ENCODE results near the gene PPL.

Gene PPL

DNA sequence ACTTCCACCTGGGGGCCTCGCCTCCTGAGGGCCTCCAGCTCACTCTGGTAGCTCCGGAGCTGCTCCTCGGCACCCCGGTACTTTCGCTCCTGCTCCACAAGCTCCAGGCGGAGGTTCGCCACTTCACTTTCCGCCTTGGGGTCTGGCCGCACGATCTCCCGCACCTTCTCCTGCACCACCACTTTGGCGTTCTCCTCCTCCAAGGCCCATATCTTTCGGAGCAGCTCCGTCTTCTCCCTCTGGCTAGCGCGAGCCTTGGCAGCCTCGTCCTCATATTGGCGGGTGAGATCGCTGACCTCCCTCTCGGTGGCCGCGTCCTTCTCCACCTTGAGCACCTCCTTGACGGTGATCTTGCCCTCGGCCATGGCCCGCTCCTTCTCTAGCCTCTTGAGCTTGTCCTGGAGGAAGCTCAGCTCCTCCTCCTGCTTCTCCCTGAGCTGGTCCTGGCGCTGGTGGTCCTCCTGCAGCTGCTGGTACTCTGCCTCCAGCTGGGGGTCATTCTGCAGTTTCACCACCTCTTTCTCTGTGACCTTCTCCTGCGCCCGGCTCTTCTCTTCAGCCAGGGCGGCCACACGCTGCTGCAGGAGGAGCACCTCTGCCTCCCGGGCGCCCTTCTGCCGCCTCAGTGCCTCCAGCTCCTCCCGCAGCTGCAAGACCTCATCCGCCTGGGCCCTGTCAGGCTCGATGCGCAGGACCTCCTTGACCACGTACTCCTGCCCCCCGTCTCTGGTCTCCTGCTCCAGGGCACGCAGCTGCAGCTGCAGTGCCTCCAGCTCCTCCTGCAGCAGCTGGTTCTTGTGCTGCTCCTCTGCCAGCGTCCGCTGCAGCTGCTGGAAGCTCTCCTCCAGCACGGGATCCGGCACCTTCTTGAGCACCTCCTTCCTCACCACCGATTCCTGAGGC, 51.7 kb downstream of the PPL start:
- no peak for DNase-seq

GRCh38 chr16:4884209-4884608, 52.7 kb downstream of the PPL start:
- DNase-seq = no peak

GRCh38 chr16:4883501-4883900, 53.4 kb downstream of the PPL start:
- no peak for DNase-seq

DNA sequence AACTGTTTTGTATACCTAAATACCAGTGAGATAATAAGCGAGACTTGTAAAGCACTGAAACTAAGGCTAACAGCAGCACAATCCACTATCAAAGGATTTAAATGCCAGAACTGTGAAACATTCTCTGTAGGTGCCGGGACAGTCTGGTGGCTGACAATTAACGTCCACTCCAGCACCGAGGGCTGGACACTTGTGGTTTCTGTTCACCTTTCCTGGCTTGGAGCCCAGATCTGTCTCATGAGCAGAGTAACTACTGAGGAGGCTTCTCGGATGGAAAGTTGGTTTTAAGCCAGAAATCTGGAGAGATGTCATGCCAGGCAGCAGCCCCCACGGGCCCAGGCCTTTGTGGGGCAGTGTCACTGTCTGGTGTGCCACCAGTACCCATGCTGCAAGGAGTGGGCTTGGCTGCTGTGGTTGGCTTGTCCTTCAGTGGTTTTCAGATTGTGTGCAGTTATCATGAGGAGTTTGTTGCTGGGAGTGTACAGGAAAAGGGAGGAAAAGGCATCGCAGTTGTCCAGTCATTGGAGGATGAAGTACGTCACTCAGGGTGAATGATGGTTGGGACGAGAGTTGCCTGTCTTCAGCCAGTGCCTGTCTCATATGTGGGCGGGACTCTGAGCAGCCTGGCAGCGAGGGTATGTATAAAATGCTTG, 54.2 kb downstream of the PPL start:
- DNase-seq = no peak

GRCh38 chr16:4882000-4882632, 54.8 kb downstream of the PPL start:
- no peak for DNase-seq

- no peak for DNase-seq
Measured at GRCh38 chr16:4880006-4880580, 56.9 kb downstream of the PPL start.

GRCh38 chr16:4879049-4879448, 57.9 kb downstream of the PPL start:
- DNase-seq = no peak

DNA sequence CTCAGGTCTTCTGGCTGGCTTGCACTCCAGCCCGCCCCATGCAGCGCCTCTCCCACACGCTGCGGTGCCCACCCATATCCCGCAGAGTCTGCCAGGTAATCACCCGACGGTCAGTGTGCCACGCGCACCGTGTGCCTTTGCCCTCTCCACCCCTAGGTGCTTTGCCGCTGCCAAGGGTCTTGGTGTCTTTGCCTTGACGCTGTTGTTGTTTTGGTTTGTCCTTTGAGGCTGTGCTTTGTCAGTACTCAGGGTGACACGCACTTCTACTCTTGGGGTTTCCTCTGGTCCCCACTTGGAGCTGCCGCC, 59.6 kb downstream of the PPL start:
- no peak for DNase-seq

DNA sequence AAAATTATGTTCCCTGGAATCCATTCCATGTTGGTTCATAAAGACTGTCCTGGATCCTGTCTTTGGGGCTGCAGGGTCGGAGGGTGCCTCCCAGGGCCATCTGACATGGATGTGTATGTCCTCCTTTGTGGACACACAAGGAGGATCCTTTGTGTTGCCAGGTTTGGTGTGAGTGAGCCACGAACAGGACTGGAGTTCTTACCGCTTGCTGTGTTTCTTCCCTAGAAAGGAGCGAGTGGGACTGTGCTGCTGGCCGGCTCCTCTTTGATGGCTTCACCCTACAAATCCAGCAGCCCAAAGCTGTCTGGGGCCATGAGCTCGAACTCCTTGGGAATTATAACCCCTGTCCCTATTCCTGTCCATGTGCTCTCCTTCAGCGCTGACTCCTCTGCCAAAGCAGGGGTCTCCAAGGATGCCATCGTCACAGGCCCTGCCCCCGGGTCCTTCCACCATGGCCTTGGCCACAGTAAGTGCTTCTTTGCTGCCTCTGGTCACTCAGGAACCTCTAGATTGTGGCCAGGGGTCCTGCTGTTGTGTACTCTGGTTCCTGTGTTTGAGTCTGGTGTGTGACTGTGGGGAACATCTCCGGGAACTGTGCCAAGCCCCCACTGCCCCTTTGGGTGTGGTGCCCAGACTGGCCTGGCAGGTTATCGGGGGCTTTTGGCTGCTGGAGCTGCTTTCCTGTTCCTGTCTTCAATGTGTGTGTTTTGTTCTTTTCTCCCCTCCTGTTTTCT, 60.1 kb downstream of the PPL start:
- no peak for DNase-seq

- no peak for DNase-seq
Measured at GRCh38 chr16:4874666-4875065, 62.3 kb downstream of the PPL start.

DNA sequence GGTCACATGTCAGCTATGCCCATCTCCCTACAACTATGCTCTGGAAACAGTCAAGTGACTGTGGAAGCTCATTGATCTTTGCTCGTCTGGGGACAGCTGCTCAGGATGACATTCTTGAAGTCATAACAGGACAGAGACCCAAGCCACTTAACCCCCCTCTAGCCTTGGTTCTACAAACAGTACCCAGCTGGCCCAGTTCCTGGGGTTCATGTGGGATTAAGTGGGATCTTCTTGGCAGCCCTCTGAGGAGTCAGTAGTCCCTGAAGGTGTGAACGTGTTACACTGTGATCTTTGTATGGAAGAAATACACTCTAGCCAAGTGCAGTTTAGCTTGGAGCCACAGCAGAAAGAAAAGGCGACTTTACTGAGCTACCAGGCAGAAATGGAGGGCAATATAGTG, 63.9 kb downstream of the PPL start:
- no peak for DNase-seq

- DNase-seq = no peak
Measured at GRCh38 chr16:4871071-4871470, 65.9 kb downstream of the PPL start.

DNA sequence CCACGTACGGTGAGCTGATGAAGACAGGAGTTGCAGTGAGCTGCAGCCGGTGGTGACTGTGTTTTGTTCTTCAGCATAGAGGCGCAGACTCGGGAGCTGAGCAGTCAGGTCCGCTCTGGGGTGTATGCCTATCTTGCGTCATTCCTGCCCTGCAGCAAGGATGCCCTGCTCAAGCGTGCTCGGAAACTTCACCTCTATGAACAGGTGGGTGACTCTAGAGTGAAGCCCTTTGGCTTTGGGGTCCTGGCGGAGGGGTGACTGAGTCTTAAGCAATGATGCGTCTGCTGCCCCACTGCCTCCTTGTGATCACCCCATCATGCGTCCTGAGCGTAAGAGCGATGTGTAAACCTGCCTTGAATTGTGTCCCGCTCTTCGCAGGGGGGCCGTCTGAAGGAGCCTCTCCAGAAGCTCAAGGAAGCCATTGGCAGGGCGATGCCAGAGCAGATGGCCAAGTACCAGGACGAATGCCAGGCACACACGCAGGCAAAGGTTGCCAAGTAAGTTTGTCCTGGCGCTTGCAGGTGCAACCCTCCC, 66.7 kb downstream of the PPL start:
- DNase-seq = no peak

GRCh38 chr16:4869147-4869805, 67.7 kb downstream of the PPL start:
- DNase-seq = no peak

- no peak for DNase-seq
Measured at GRCh38 chr16:4868535-4868934, 68.4 kb downstream of the PPL start.

DNA sequence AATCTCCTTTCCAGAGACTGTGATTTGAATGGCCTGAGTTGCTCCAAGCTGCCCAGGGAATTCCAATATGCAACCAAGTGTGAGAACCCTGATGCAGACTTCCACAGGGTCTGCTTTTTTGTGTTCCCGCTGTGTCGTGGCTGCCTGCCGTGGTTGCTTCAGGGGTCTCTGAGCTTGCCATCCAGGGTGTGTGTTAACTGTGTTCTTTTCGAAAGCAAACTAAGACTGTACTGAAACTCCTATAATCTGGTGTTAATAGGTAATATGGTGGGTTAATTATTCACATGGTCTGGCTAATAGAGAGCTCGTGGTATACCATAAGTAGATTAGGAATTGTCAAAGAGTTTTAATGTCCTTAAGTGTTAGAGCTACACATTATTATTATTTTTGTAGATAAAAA, 68.9 kb downstream of the PPL start:
- no peak for DNase-seq

DNA sequence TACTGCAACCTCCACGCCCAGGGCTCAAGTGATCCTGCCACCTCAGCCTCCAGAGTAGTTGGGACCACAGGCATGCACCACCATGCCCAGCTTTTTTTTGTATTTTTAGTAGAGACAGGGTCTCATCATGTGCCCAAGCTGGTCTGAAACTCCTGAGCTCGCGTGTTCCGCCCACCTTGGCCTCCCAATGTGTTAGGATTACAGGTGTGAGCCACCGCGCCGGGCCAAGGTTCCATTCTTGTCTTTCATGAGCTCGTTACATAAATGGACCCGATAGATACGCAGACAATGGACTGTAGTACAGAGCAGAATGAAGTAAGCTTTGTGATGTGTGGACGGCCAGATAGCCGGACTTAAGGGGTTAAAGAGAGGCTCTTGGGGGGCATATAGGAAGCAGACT, 70.4 kb downstream of the PPL start:
- no peak for DNase-seq

DNA sequence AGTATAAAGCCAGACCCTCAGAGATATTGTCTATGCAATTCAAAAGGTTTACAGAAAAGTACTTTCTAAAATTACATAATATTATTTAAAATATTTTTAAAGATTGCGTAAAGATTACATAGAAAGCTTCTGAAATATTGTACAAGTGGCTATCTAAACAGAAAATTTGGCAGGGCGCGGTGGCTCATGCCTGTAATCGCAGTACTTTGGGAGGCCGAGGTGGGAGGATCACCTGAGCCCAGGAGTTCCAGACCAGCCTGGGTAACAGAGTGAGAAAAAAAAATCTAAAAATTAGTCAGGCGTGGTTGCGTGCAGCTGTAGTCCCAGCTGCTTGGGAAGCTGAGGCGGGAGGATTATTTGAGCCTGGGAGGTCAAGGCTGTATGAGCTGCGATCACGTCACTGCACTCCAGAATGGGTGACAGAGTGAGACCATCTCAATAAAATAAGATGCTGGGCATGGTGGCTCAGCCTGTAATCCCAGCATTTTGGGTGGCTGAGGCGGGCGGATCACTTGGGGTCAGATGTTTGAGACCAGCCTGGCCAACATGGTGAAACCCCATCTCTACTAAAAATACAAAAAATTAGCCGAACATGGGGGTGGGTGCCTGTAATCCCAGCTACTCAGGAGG, 71.6 kb downstream of the PPL start:
- DNase-seq = no peak

GRCh38 chr16:4864728-4865127, 72.2 kb downstream of the PPL start:
- no peak for DNase-seq

DNA sequence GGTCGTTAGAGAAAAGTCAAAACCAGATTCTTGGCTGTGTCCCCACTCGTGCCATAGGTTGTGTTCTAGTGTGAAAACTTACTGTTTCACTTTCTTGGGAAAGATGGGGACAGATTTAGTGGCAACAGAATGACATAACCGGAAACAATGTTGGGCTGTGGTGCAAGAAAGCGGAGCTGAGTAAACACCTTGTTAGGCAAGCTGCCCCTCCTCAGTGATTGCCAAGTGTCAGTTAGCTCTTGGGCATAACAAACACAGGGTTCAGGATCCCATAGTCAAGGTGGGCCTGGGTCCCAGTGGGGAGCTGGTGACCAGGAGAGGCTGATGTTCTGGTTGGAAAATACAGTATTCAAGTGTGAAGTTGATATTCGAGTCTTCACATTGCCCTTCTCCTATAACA, 74.3 kb downstream of the PPL start:
- no peak for DNase-seq

DNA sequence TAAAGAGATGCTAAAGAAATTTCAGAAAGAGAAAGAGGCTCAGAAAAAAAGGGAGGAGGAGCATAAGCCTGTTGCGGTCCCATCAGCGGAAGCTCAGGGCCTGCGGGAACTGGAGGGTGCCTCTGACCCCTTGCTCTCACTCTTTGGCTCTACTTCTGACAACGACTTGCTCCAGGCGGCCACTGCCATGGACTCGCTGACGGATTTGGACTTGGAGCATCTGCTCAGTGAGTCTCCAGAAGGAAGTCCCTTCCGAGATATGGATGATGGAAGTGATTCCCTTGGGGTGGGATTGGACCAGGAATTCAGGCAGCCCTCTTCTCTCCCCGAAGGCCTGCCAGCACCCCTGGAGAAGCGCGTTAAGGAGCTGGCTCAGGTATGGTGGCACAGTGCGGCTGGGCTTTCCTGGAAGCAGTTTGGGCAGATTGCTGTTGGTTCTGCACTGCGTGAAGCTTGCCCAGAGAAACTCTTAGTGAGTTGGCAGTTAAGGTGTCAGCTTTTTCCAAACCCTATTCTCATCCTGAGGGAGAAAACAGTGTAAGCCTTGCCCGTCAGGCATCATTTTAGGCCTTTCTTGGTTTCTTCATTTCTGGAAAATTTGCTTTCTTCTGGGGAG, 76.1 kb downstream of the PPL start:
- DNase-seq = no peak

GRCh38 chr16:4859900-4860255, 77.1 kb downstream of the PPL start:
- no peak for DNase-seq
